ENCODE data around the gene TM2D1.

- TF ChIP-seq CTCF (conservative IDR thresholded peaks at IDR 0.05; ENCODE audit: low read depth, low read length), result no peak
- TF ChIP-seq EZH2 (IDR thresholded peaks at IDR 0.05; ENCODE audit: borderline replicate concordance, low read depth, low read length, poor library complexity, severe bottlenecking), result no peak
Observed at GRCh38 chr1:61746813-61747212, 21.9 kb upstream of the TM2D1 start.

All from A673 (cell line).